Neural progenitor cell (in vitro differentiated cells): ENCODE data around the gene EZH1.

ENCODE experiments used
- CTCF ChIP-seq: fragments of 200-600 bp; sonication (generic); IDR thresholded peaks from 2 replicates; pipeline ENCODE4 v1.5.1; 2017; ENCODE audit warnings: antibody characterized with exemption, mild to moderate bottlenecking
- EZH2phosphoT487 ChIP-seq: fragments of 200-600 bp; sonication (generic); IDR thresholded peaks from 2 replicates; pipeline ENCODE4 v1.6.1; 2017; ENCODE audit warnings: antibody characterized with exemption

- TF ChIP-seq CTCF: no peak
- no peak for TF ChIP-seq EZH2phosphoT487
Observed at GRCh38 chr17:42706732-42707131, 38.1 kb downstream of the EZH1 start.
